ENCODE data around the gene VSTM2L.

The VSTM2L gene

DNA sequence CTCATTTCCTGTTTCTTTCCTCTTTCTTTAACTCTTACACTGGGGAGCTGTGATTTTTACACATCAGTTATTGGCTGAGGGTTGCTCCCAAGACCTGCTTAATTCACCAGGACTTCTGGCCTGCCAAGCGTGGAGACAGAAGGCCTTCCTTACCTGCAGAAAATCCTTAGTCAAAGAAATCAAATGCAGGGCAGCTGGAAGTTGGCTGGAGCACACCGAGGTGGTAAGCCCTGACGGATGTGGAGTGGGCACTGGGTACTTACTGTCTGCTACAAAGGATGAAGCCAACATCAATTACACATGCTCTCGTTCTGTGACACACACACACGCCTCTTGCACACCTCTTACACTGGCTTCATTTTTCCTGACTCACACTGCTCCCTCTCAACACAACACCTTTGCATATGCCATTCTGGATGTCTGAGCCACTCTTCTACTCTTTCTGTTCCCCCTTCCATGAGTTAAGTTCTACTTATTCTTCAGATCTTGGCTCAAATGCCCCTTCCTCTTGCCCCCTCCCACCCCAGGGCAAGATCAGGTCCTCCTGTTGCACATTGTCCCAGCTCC, 68.7 kb downstream of the VSTM2L start:
- H3K36me3 Mint-ChIP-seq = peaks cover 56% of the 10 kb centered on the region
- H3K27me3 Mint-ChIP-seq = peaks cover 11% of the 10 kb centered on the region
- H3K4me1 Mint-ChIP-seq = peaks cover 2% of the 10 kb centered on the region
- no peak overlapping the region for H3K27ac Mint-ChIP-seq
- no peak overlapping the region for H3K4me3 Mint-ChIP-seq
- no peak for ATAC-seq
- peaks cover 15% of the 10 kb centered on the region for H3K9me3 Mint-ChIP-seq

DNA sequence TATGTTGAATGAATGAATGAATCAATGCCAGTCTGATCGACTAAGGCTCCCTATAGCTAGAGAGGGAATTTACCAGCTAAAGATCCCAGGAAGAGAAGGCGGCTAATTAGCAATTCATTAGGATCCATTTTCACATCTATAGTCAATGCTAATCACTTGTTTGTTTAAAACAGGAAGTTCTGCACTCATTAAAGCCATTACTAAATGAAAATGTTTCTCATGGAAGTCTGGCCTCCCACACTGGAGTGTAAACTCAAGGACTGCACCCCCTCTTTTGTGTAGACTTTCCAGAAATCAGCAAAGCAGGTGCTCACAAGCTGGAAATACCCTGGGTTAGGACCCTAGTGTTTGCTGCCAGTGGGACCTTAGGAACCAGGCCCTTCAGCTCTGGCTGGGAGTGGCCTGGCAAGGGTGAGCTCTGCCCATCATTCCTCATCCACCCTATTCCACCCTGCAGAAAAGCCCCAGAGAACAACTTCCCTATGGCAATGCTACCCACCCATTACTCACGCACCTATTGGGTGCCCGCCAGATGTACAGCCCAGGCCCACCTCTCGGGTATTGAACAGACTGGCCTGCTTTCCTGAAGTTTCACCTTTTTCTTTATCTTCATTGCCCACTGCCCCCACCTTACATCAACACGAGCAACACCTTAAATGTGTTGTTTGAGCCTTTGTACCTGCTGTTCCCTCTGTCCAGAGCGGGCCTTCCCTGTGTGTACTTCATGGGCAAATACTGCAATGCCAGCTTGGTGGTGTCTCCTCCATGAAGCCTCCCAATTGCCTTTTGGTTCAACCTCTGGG, 69.5 kb downstream of the VSTM2L start:
- Mint-ChIP-seq H3K27ac (no peak overlapping the region), H3K4me3 (no peak overlapping the region), H3K36me3 (peaks cover 60% of the 10 kb centered on the region), H3K9me3 (peaks cover 10% of the 10 kb centered on the region), H3K27me3 (peaks cover 10% of the 10 kb centered on the region), H3K4me1 (peaks cover 6% of the 10 kb centered on the region)
- no peak for ATAC-seq

DNA sequence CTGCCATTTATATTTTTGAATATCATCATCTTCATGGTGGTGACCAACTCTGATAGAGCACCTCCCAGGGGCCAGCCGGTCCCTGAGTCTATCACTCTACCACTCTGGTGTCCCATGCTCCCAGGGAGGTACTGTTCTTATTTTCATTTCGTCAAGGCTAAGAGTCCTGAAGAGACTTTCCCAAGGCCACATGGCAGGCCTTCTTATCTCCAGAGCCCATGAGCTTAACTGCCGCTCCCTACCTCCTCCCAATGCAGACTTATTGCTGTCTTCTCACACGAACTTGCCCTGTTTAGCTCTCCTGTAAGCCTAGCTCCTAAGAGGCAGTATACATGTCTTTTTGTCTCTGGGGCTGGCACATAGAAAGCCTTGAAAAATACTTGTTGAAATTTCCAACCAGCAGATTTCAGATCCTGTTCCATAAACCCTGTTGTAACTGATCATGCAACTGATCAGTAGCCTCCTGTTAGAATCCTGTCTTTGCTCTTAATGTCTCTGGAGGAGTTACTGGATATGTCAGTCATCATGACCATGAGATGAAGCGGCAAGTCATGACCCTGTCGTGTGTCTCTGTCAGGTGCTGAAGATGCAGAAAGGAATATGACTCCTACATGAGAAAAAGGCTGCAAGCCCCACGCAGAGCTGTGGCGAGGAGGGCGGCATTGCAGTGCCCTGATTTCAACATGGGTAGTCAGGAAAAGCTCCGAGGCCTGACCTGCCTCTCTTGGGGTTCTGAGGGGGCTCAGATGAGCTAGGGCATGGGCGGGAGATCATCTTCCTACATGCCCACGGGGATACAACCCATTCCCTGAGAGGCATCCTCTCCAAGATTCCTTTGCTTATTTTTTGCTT, 70.4 kb downstream of the VSTM2L start:
- H3K27ac Mint-ChIP-seq = no peak overlapping the region
- peaks cover 9% of the 10 kb centered on the region for H3K27me3 Mint-ChIP-seq
- H3K4me3 Mint-ChIP-seq = no peak overlapping the region
- peaks cover 8% of the 10 kb centered on the region for H3K9me3 Mint-ChIP-seq
- ATAC-seq = no peak
- peaks cover 62% of the 10 kb centered on the region for H3K36me3 Mint-ChIP-seq
- H3K4me1 Mint-ChIP-seq = peaks cover 6% of the 10 kb centered on the region

DNA sequence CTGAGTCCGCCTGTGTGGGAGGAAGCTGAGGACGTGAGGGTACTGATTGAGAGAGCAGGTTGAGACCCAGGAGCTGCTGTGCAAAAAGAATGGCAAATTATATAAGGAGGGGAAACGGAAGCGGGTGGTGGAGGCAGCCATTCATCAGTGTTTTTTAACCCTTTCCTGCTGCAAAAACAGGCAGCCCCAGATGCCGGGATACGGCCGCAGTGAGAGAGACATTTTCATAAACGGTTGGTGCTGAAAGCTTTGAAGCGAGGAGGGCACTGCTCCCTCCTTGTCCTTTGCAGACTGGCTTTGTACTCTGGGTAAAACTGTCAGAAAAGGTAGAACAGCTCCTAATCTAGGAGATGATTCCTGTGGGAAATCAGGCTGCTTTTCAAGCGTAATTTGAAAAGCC, 74.0 kb downstream of the VSTM2L start:
- peaks cover 52% of the 10 kb centered on the region for H3K36me3 Mint-ChIP-seq
- no peaks in the 10 kb centered on the region for H3K9me3 Mint-ChIP-seq
- peaks cover 6% of the 10 kb centered on the region for H3K4me1 Mint-ChIP-seq
- ATAC-seq = no peak
- H3K4me3 Mint-ChIP-seq = no peak overlapping the region
- no peak overlapping the region for H3K27ac Mint-ChIP-seq
- H3K27me3 Mint-ChIP-seq = no peaks in the 10 kb centered on the region

DNA sequence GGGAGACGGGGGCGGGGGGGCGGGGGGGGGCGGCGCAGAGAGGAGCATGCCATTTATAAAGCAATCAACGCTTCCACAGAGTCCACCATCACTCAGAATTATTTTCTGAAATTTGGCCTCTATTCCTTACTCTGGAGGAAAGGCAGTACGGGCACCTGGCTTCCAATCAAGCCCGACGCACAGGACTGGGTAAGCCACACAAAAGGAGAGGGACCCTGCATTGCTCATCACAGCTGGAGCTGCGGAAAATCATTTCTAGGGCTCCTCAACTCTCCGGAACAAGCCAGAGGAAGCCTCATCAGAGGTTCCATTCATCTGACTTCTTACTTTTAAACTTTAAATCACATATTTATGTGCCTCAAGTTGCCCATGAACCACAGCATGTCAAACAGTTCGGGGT, 74.4 kb downstream of the VSTM2L start:
- no peaks in the 10 kb centered on the region for H3K9me3 Mint-ChIP-seq
- no peak overlapping the region for H3K4me3 Mint-ChIP-seq
- H3K4me1 Mint-ChIP-seq = peaks cover 6% of the 10 kb centered on the region
- H3K36me3 Mint-ChIP-seq = peaks cover 54% of the 10 kb centered on the region
- no peak for ATAC-seq
- no peaks in the 10 kb centered on the region for H3K27me3 Mint-ChIP-seq
- no peak overlapping the region for H3K27ac Mint-ChIP-seq

DNA sequence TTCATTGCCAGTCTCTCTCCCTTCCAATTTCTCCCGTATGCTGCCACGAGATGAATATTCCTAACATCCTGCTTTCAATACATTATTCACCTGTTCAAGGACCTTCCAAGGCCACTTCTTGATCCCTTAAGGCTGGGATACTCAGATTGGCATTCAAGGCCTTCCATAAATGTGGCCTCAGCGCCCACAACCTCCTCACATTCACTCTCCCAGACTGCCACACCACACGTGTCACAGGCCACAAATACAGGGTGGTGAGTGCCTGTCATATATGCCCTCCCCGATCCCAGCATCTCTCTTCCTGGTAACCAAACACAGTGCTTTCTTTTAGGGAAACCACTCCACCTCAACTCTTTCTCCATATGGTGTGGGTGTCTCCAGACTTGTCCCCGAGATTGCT, 74.9 kb downstream of the VSTM2L start:
- no peak for ATAC-seq
- H3K4me3 Mint-ChIP-seq = no peak overlapping the region
- peaks cover 6% of the 10 kb centered on the region for H3K4me1 Mint-ChIP-seq
- H3K27ac Mint-ChIP-seq = no peak overlapping the region
- H3K27me3 Mint-ChIP-seq = no peaks in the 10 kb centered on the region
- no peaks in the 10 kb centered on the region for H3K9me3 Mint-ChIP-seq
- peaks cover 55% of the 10 kb centered on the region for H3K36me3 Mint-ChIP-seq

DNA sequence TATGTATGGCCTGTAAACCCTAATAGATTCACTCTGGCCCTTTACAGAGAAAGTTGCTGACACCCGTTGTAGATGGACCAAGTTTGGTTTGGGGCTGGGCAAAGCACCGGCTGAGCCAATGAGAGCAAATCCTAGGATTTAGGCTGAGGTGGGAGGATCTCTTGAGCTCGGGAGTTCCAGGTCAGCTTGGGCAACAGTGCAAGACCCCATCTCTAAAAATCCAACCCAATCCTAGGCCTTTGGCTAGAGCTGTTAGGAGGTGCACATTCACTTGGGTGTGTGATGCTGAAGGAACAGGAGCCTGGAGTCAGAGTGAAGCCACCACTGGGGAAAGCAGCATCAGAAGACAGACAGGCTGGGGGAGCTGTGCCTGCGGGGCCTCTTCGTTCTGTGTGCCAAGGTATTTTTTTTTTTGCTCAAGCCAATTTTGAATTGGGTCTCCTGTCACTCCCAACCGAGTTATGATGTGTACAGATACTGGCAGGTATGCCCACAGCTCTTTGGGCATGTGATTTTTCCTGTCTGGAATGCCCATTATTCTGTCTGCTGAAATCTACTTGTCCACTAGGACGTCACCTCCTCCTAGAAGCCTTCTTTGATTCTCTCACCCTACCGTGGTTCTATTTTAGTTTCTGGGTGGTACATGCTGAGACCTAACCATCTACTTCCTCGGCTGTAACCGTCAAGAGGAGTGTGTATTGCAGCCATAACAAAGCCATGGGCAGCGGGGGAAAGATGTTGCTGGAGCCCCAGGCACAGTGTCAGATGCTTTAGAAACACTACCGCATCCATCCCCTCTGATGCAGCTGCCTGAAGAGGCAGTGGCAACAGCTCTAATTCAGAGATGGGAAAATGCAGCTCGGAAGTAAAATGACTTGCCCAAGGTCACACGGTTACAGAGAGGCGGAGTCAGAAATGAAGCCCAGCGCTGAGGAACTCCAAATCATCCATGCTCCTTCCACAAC, 76.4 kb downstream of the VSTM2L start:
- Mint-ChIP-seq H3K9me3 (no peaks in the 10 kb centered on the region), H3K36me3 (peaks cover 60% of the 10 kb centered on the region)

DNA sequence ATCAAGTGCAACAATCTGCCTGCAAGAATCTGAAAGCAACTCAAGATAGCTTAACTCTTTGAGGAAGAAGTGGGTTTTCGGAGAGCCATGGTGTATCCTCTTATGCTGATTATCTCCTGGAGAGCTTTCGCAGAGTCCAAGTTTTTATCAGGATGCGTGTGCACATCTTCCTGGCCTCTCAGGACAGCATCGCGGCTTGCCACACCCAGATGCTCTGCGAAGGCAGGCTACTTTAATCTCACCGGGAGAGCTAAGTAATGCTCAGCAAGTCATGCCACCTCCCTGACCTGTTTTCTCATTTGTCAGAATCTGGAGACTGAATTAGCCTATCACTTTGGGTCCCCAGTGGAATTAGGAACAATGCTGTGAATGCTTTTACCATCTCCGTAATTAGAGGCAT, 77.5 kb downstream of the VSTM2L start:
- Mint-ChIP-seq H3K36me3 (peaks cover 68% of the 10 kb centered on the region), H3K27me3 (no peaks in the 10 kb centered on the region), H3K4me1 (peaks cover 6% of the 10 kb centered on the region), H3K9me3 (no peaks in the 10 kb centered on the region), H3K4me3 (no peak overlapping the region), H3K27ac (no peak overlapping the region)
- no peak for ATAC-seq

More for the DNA sequence above, 76.4 kb downstream of the VSTM2L start:
- H3K4me3 Mint-ChIP-seq = no peak overlapping the region
- no peak for ATAC-seq
- H3K27ac Mint-ChIP-seq = no peak overlapping the region
- H3K4me1 Mint-ChIP-seq = peaks cover 6% of the 10 kb centered on the region
- H3K27me3 Mint-ChIP-seq = no peaks in the 10 kb centered on the region

DNA sequence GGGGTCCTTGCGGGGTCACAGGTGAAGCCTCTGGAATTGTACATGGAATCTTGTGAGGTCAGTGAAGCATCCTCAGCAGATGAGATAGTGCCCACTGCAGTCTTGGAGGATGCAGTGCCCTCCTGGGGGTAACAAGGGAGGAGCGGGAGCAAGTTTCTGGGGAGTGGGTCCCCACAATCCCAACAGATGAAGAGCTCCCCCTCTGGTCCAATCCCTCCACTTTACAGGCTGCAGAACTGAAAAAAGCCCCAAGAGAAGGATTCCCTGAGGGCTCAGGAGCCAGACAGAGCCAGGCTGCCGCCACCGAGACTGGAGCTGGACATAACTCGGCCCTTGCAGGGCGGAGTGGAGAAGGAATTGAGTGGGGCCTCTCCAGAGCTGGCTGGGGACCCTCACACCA, 77.9 kb downstream of the VSTM2L start:
- Mint-ChIP-seq H3K27ac (no peak overlapping the region), H3K9me3 (no peaks in the 10 kb centered on the region), H3K27me3 (no peaks in the 10 kb centered on the region), H3K36me3 (peaks cover 66% of the 10 kb centered on the region), H3K4me1 (peaks cover 6% of the 10 kb centered on the region), H3K4me3 (no peak overlapping the region)
- ATAC-seq = no peak

DNA sequence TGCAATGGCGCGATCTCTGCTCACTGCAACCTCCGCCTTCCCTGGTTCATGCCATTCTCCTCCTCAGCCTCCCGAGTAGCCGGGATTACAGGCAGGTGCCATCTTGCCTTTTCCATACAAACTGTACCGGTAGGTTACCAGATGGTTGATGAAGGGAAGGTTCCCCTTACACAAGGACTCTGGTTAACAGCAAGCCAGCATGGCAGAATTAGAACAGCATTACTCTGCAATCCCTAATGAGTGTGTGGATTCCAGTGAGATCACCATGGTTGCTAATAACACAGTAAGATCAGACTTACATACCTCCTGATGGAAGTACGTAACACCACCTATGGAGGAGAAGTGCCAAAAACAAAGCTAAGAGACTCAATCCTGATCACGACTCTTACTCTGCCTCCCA, 78.6 kb downstream of the VSTM2L start:
- Mint-ChIP-seq H3K4me3 (no peak overlapping the region), H3K9me3 (no peaks in the 10 kb centered on the region), H3K4me1 (peaks cover 5% of the 10 kb centered on the region), H3K36me3 (peaks cover 59% of the 10 kb centered on the region), H3K27me3 (no peaks in the 10 kb centered on the region), H3K27ac (no peak overlapping the region)
- no peak for ATAC-seq

DNA sequence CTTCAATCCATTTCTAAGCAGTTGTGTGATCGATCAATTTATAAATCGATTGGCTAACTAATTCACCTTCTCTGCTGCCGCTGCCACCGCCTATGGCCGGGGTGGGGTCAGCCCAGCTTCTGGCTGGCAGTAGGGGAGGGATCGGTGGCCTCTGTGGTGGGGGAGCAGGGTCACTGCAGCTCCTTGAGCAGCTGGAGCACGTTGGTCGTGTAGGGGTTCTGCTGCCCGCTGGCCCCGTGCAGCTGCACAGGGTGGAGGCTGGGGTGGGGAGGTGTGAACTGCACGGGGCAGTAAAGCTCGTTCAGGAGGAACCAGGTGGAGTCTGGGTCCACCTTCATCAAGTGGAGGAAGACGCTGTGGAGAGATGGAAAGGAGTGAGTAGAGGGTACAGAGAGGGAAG, 80.4 kb downstream of the VSTM2L start:
- ATAC-seq = no peak
- Mint-ChIP-seq H3K4me1 (no peaks in the 10 kb centered on the region), H3K27me3 (no peaks in the 10 kb centered on the region), H3K27ac (no peak overlapping the region), H3K36me3 (peaks cover 58% of the 10 kb centered on the region), H3K9me3 (no peaks in the 10 kb centered on the region), H3K4me3 (no peak overlapping the region)

DNA sequence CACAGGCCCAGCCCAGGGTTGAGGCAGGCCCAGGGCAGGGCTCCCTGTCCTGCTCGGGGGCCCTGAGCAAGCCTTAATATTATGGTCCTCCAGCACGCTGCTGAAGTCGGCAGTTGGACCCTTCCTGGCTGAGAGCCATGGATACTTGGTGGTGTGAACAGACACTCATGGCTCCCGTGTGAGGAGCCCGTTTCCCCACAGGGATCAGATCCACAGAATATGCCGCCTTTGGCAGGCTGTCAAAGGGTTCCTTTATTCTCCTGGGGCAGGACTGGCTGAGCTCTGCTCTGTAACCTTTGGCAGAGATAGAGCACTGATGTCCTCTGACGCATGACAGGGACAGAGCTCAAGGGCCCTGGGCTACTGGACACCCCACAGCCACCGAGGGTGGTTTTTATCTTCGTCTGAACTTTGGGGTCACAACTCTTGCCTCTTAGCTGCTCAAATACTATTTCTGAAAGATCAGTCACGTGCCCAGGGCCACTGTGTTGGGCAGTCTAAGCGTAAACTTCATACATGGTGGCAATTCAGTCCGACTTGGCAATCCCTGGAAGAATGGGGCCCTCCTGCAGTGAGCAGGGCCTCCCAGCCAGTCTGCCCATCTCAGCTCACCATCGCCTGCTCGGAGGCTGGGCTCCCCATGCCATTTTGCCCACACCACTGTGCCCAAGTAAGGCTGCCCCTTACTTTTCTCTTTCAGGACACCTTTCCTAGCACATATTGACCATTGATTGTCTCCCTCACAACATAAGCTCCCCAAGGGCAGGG, 81.3 kb downstream of the VSTM2L start:
- H3K27ac Mint-ChIP-seq = no peak overlapping the region
- H3K27me3 Mint-ChIP-seq = no peaks in the 10 kb centered on the region
- H3K9me3 Mint-ChIP-seq = no peaks in the 10 kb centered on the region
- H3K4me1 Mint-ChIP-seq = no peaks in the 10 kb centered on the region
- no peak overlapping the region for H3K4me3 Mint-ChIP-seq
- ATAC-seq = no peak
- H3K36me3 Mint-ChIP-seq = peaks cover 67% of the 10 kb centered on the region

DNA sequence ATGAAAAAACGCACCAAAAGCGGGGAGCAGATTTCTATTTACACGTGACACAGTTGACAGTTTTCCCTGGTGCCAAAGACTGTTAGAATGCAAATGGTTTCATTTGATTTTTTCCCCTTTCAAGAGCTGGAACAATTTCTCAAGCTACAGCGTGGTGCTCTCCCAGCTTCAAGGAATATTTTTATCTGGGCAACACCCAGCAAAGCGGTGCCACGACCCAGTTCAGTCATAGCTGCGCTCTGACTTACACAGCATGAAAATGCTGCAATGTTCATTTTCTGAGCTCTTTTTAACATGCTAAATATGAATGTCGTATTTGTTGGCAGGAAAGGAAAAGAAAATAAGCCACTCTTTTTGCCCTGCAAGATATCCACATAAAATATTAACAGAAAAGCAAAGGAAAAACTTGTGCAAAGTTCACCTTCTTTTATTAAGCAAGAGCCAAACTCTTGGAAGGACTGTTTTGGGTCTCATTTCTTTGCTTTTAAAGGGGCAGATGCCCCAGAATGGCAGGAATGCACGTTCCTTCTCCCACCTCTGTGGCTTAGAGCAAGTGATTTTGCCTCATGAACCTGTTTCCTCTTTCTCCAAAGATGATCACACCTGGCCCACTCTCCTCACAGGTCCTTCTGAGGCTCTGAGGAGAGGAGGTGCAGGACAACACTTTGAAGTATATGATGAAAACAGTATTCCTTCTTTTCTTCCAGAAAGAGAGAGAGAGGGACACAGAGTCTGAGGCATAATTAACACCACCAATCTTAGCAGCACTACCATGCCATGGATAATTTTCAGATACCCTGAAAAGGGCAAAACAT, 83.3 kb downstream of the VSTM2L start:
- Mint-ChIP-seq H3K36me3 (peaks cover 76% of the 10 kb centered on the region), H3K27me3 (no peaks in the 10 kb centered on the region), H3K4me3 (no peak overlapping the region), H3K4me1 (peaks cover 17% of the 10 kb centered on the region), H3K9me3 (no peaks in the 10 kb centered on the region), H3K27ac (no peak overlapping the region)
- no peak for ATAC-seq

All from stimulated activated memory B cell treated with anti-CD40 and anti-IgM and Interleukin-4, amounts not matched to agents 10 μg/mL and 1 μg/mL and 100 μg/mL, for 72 hours (primary cell).